GM21723 (cell line): ENCODE measurements around the gene CRCP.

ENCODE experiments used
- ATAC-seq: cut with Tn5 transposase; IDR thresholded peaks from one replicate; pipeline ENCODE4 v1.9.1; 2021; ENCODE audit warnings: mild to moderate bottlenecking, moderate library complexity; ENCODE audit not compliant: unreplicated experiment

CRCP gene

GRCh38 chr7:66186991-66187390 lies 72.3 kb downstream of the CRCP start:
- ATAC-seq = no peak

- no peak for ATAC-seq
These were observed 73.3 kb downstream of the CRCP start for GRCh38 chr7:66187905-66188304.

GRCh38 chr7:66188645-66189044 lies 74.0 kb downstream of the CRCP start:
- ATAC-seq = no peak

- ATAC-seq = no peak
These were observed 75.3 kb downstream of the CRCP start for GRCh38 chr7:66189695-66190503.

- ATAC-seq = no peak
These were observed 75.8 kb downstream of the CRCP start for GRCh38 chr7:66190504-66190857.

GRCh38 chr7:66193146-66193725 lies 78.6 kb downstream of the CRCP start:
- ATAC-seq = no peak

- ATAC-seq = no peak
These were observed 83.8 kb downstream of the CRCP start for GRCh38 chr7:66198469-66198868.

- ATAC-seq = no peak
These were observed 84.3 kb downstream of the CRCP start for GRCh38 chr7:66198956-66199355.

- no peak for ATAC-seq
These were observed 87.8 kb downstream of the CRCP start for GRCh38 chr7:66202441-66202840.
